Loucy (cell line): ENCODE results near the gene ATP1A1.

Experiments
- H2AFZ ChIP-seq: fragments of 200-600 bp; sonication (generic); 2 replicates; pipeline ENCODE4 v1.6.0; 2016; ENCODE audit warnings: antibody characterized with exemption, mild to moderate bottlenecking, low read length, moderate library complexity
- H3F3A ChIP-seq: fragments of 200-600 bp; 2 replicates; pipeline ENCODE4 v1.6.0; 2016; ENCODE audit warnings: antibody characterized with exemption, low read depth, mild to moderate bottlenecking
- H3K27me3 ChIP-seq: fragments of 200-600 bp; sonication (generic); 2 replicates; pipeline ENCODE4 v1.6.1; 2014; ENCODE audit warnings: low read length, mild to moderate bottlenecking; ENCODE audit not compliant: insufficient read depth, poor library complexity, severe bottlenecking
- H3K36me3 ChIP-seq: fragments of 200-600 bp; sonication (generic); 2 replicates; pipeline ENCODE4 v1.6.1; 2016; ENCODE audit warnings: low read length; ENCODE audit not compliant: insufficient read depth
- H3K4me1 ChIP-seq: fragments of 200-600 bp; sonication (generic); 2 replicates; pipeline ENCODE4 v1.5.1; 2014; ENCODE audit warnings: low read length, mild to moderate bottlenecking; ENCODE audit not compliant: insufficient read depth, poor library complexity, severe bottlenecking
- H3K4me2 ChIP-seq: fragments of 200-600 bp; sonication (generic); 2 replicates; pipeline ENCODE4 v1.6.0; 2014; ENCODE audit warnings: antibody characterized with exemption, low read length, low read depth, mild to moderate bottlenecking; ENCODE audit not compliant: poor library complexity, severe bottlenecking
- H3K4me3 ChIP-seq: fragments of 200-600 bp; sonication (generic); 2 replicates; pipeline ENCODE4 v1.5.1; 2014; ENCODE audit warnings: low read length, mild to moderate bottlenecking, mixed read lengths; ENCODE audit not compliant: poor library complexity, severe bottlenecking
- H3K79me2 ChIP-seq: fragments of 200-600 bp; sonication (generic); 2 replicates; pipeline ENCODE4 v1.6.1; 2014; ENCODE audit warnings: low read length; ENCODE audit not compliant: insufficient read depth
- H3K9ac ChIP-seq: fragments of 200-600 bp; sonication (generic); 2 replicates; pipeline ENCODE4 v1.6.0; 2014; ENCODE audit warnings: mild to moderate bottlenecking, low read depth, low read length, moderate library complexity; ENCODE audit not compliant: poor library complexity, severe bottlenecking
- H3K9me2 ChIP-seq: fragments of 200-600 bp; sonication (generic); replicated peaks from 2 replicates; pipeline ENCODE4 v1.6.1; 2016; ENCODE audit warnings: low read depth, low read length, mixed read lengths
- H3K9me3 ChIP-seq: fragments of 200-600 bp; sonication (generic); 2 replicates; pipeline ENCODE4 v1.6.1; 2014; ENCODE audit warnings: mild to moderate bottlenecking, antibody characterized with exemption, low read length, low read depth; ENCODE audit not compliant: insufficient read depth
- H4K20me1 ChIP-seq: fragments of 200-600 bp; sonication (generic); 2 replicates; pipeline ENCODE4 v1.6.0; 2014; ENCODE audit warnings: antibody characterized with exemption, low read length, mild to moderate bottlenecking; ENCODE audit not compliant: insufficient read depth, poor library complexity, severe bottlenecking
- EZH2phosphoT487 ChIP-seq: fragments of 200-600 bp; IDR thresholded peaks from 2 replicates; pipeline ENCODE4 v1.6.1; 2018; ENCODE audit warnings: antibody characterized with exemption, mild to moderate bottlenecking, moderate library complexity, borderline replicate concordance
- TF ChIP-seq, protein P1 (sequence below): fragments of 200-600 bp; sonication (generic); conservative IDR thresholded peaks from 2 replicates; pipeline ENCODE4 v1.5.1; 2014; ENCODE audit warnings: mild to moderate bottlenecking, antibody characterized with exemption, low read length

Gene ATP1A1

DNA sequence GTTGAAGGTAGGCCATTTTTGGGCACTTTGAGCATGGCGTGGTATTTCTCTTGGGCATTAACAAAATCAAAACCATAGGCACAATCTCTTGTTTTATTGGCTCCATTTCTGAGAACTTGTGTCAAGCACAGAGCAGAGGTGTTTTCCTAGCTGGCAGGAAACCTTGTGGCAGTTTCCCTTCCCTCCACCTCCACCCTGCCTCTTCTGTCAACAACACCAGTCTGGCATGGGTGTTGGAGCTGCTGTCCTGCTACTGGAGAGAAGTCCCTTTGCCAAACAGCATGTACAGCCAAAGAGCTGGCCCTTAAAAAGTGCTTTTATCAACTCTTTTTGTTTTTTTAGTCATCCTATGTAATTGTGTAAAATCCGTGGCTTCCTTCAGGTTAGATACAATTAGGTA, 16.0 kb downstream of the ATP1A1 start:
- H3K4me1 ChIP-seq = no peaks in the 10 kb centered on the region
- peaks cover 1% of the 10 kb centered on the region for H4K20me1 ChIP-seq
- no peak overlapping the region for H3K4me2 ChIP-seq
- no peaks in the 10 kb centered on the region; the same call in 1 of the 2 replicates for H3K79me2 ChIP-seq
- TF ChIP-seq, protein P1, sequence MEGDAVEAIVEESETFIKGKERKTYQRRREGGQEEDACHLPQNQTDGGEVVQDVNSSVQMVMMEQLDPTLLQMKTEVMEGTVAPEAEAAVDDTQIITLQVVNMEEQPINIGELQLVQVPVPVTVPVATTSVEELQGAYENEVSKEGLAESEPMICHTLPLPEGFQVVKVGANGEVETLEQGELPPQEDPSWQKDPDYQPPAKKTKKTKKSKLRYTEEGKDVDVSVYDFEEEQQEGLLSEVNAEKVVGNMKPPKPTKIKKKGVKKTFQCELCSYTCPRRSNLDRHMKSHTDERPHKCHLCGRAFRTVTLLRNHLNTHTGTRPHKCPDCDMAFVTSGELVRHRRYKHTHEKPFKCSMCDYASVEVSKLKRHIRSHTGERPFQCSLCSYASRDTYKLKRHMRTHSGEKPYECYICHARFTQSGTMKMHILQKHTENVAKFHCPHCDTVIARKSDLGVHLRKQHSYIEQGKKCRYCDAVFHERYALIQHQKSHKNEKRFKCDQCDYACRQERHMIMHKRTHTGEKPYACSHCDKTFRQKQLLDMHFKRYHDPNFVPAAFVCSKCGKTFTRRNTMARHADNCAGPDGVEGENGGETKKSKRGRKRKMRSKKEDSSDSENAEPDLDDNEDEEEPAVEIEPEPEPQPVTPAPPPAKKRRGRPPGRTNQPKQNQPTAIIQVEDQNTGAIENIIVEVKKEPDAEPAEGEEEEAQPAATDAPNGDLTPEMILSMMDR = no peak
- TF ChIP-seq EZH2phosphoT487 = no peak
- no peak overlapping the region for H3K9ac ChIP-seq
- H3K36me3 ChIP-seq = peaks cover 98% of the 10 kb centered on the region
- no peaks in the 10 kb centered on the region for H3K9me2 ChIP-seq
- H3K9me3 ChIP-seq = no peaks in the 10 kb centered on the region
- H3F3A ChIP-seq = no peaks in the 10 kb centered on the region; the same call in 1 of the 2 replicates
- H2AFZ ChIP-seq = no peak overlapping the region
- no peaks in the 10 kb centered on the region for H3K27me3 ChIP-seq
- H3K4me3 ChIP-seq = no peak overlapping the region

DNA sequence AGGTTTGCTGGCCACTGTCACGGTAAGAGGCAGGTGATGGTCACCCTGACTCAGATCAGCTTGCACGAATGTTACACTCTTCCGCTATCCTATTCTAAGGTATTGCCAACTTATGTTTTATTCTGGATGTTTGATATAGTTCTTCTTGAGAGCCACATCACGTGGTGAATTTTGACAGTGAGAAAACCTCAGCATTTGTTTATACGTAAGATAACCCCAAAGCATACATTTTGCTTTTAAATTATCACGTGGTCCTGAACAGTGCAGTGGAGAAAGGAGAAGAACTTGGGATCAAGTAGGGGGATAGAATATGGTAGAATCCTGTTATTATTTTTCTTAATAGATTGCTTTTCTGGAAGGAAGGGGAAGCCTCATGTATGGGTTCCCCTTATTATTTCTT, 16.6 kb downstream of the ATP1A1 start:
- no peaks in the 10 kb centered on the region for H4K20me1 ChIP-seq
- no peak overlapping the region for H2AFZ ChIP-seq
- no peaks in the 10 kb centered on the region for H3K9me3 ChIP-seq
- peaks cover 98% of the 10 kb centered on the region for H3K36me3 ChIP-seq
- no peaks in the 10 kb centered on the region for H3K4me1 ChIP-seq
- H3K9me2 ChIP-seq = no peaks in the 10 kb centered on the region
- no peaks in the 10 kb centered on the region; the same call in 1 of the 2 replicates for H3F3A ChIP-seq
- H3K9ac ChIP-seq = no peak overlapping the region
- no peaks in the 10 kb centered on the region for H3K27me3 ChIP-seq
- no peak overlapping the region for H3K4me2 ChIP-seq
- TF ChIP-seq, protein P1 = no peak
- no peak for TF ChIP-seq EZH2phosphoT487
- no peak overlapping the region for H3K4me3 ChIP-seq
- H3K79me2 ChIP-seq = no peaks in the 10 kb centered on the region

DNA sequence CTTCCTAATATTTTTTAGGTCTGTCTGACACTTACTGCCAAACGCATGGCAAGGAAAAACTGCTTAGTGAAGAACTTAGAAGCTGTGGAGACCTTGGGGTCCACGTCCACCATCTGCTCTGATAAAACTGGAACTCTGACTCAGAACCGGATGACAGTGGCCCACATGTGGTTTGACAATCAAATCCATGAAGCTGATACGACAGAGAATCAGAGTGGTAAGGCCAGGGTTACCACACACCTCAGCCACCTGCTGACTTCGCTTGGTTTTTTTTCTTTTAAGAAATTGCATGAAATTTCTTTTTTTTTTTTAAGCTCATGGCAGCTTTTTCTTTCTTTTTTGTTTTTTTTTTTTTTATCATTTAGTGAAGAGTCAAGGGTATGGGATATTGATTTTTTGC, 17.2 kb downstream of the ATP1A1 start:
- H3F3A ChIP-seq = no peaks in the 10 kb centered on the region; the same call in 1 of the 2 replicates
- no peaks in the 10 kb centered on the region for H3K4me1 ChIP-seq
- no peak overlapping the region for H3K4me2 ChIP-seq
- no peaks in the 10 kb centered on the region for H3K9me2 ChIP-seq
- H3K9me3 ChIP-seq = no peaks in the 10 kb centered on the region
- H2AFZ ChIP-seq = no peak overlapping the region
- no peak for TF ChIP-seq EZH2phosphoT487
- TF ChIP-seq, protein P1 = no peak
- H3K27me3 ChIP-seq = no peaks in the 10 kb centered on the region
- no peaks in the 10 kb centered on the region for H4K20me1 ChIP-seq
- H3K36me3 ChIP-seq = peaks cover 98% of the 10 kb centered on the region
- H3K79me2 ChIP-seq = no peaks in the 10 kb centered on the region
- no peak overlapping the region for H3K4me3 ChIP-seq
- no peak overlapping the region for H3K9ac ChIP-seq
